ENCODE data around the gene INSYN1. TPM values are rescaled to one million over a fixed set of nuclear protein-coding genes. Genes with fewer than 3 reads are reported as not detected.

The INSYN1 gene
- total and polyA plus RNA-seq, 10 of the 15 experiments (the other 5 are each of a cell fraction or from before 2014, with no cell fraction given), result not detected

DNA sequence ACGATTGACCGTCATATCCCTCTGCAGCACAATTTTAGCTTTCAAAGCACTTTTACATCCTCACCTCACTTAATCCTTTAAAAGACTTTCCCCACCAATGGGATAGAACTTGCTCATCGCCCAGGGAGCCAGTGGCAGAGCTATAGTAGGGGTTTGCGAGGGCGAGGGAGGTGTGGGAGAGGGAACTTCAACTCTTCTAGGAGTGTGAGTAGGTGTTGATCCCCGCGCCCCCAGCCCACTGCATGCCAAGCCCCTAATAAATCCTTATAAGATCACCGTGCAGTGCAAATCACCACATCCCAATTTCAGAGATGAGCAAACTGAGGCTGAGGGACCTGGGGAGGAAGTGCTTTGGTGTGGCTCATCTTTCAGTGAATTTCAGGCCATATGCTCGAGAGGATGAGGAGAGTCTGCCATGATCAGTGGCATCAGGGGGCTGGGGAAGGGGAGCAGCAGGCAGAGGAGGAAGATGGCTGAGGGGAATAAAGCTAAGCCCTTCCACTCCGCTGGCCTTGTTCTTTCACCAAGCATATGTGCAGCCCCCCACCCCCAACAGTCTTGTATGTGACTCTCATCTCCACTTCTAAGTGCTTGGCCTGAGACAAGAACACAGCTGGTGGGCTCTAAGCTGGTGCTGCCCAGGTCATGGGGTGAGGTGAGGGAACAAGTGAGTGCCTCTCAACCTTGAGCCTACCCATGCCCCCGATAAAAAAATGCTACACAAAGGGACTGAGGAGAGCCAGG lies 5.1 kb downstream of the INSYN1 start (continued):
- TF ChIP-seq, protein P1, sequence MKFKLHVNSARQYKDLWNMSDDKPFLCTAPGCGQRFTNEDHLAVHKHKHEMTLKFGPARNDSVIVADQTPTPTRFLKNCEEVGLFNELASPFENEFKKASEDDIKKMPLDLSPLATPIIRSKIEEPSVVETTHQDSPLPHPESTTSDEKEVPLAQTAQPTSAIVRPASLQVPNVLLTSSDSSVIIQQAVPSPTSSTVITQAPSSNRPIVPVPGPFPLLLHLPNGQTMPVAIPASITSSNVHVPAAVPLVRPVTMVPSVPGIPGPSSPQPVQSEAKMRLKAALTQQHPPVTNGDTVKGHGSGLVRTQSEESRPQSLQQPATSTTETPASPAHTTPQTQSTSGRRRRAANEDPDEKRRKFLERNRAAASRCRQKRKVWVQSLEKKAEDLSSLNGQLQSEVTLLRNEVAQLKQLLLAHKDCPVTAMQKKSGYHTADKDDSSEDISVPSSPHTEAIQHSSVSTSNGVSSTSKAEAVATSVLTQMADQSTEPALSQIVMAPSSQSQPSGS (IDR thresholded peaks at IDR 0.05; ENCODE audit: low read length), result no peak

DNA sequence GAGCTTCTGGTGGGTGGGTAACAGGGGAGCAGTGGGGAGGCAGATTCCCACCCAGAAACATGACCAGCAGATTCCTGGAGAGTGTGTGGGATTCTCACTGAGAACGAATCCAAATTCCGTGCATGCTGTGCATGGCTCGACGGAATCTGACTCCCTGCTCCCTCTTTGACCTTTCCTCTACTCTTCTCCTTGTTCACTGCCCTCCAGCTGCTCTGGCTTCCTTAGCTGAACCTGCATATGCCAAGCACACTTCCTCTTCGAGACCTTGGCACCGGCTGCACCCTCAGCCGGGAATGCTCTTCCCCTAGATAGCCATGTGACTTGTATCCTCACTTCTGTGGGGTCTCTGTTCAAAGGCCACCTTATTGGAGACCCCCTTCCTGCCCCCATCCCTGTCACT lies 6.3 kb downstream of the INSYN1 start:
- no peak overlapping the region for H3K4me3 ChIP-seq
- H3K4me2 ChIP-seq (ENCODE audit: control insufficient read depth, insufficient read depth), result no peak overlapping the region
- ChIA-PET POLR2A (no interaction called here), CTCF (no interaction called here), RAD21 (ENCODE audit: unreplicated experiment) (no interaction called here), SMC1A (ENCODE audit: uncharacterized antibody, unreplicated experiment) (no interaction called here)
- H3K9ac ChIP-seq (ENCODE audit: control insufficient read depth, insufficient read depth, low read length), result no peak overlapping the region
- no peak for FAIRE-seq
- BruUV-seq (replicated peaks), result no TSS peak
- H4K20me1 ChIP-seq (ENCODE audit: control insufficient read depth, insufficient read depth), result no peaks in the 10 kb centered on the region
- no peak overlapping the region for H3K27ac ChIP-seq (ENCODE audit: control insufficient read depth, insufficient read depth)
- no peaks in the 10 kb centered on the region for H3K9me3 ChIP-seq (replicated peaks; ENCODE audit: control insufficient read depth, insufficient read depth, low read length)
- in situ Hi-C loops (cut with MboI), result no loop called here
- no peaks in the 10 kb centered on the region for H3K79me2 ChIP-seq (ENCODE audit: control insufficient read depth, insufficient read depth, low read length)
- H3K27me3 ChIP-seq (replicated peaks in 1 of 2; ENCODE audit: control insufficient read depth in 2 of 2, insufficient read depth in 2 of 2, low read length in 1 of 2), result peaks cover 0 to 9% of the 10 kb centered on the region in 2 experiments; a peak in 3 of 4 replicates
- H3K4me1 ChIP-seq (ENCODE audit: control insufficient read depth, insufficient read depth, low read length), result no peaks in the 10 kb centered on the region
- 6% methylated on average over 7 of the region's 7 CpGs for WGBS (ENCODE audit: insufficient coverage, insufficient replicate concordance, low lambda C conversion rate, missing lambda C conversion rate)
- intact Hi-C loops (cut with micrococcal nuclease; ENCODE audit: unreplicated experiment), result no loop called here
- H2AFZ ChIP-seq (ENCODE audit: control insufficient read depth, low read depth, low read length), result no peak overlapping the region
- no peak for DNase-seq (ENCODE audit: low read depth, low spot score)
- ATAC-seq, result no peak
- no peaks in the 10 kb centered on the region for H3K36me3 ChIP-seq (ENCODE audit: control insufficient read depth in 2 of 2, insufficient read depth in 2 of 2, low read length in 1 of 2)
- TF ChIP-seq NR2C2 (IDR thresholded peaks at IDR 0.05; ENCODE audit: borderline replicate concordance, control insufficient read depth, insufficient read length, low read depth), result no peak
- TF ChIP-seq CREB1 (IDR thresholded peaks at IDR 0.05; ENCODE audit: low read depth), result no peak
- TF ChIP-seq FOXK2 (IDR thresholded peaks at IDR 0.05), result no peak
- no peak for TF ChIP-seq NR2C1 (IDR thresholded peaks at IDR 0.05)
- no peak for TF ChIP-seq MYC (IDR thresholded peaks at IDR 0.05; ENCODE audit: insufficient read depth, insufficient read length, insufficient replicate concordance, low read length, severe bottlenecking)
- TF ChIP-seq, protein P2, sequence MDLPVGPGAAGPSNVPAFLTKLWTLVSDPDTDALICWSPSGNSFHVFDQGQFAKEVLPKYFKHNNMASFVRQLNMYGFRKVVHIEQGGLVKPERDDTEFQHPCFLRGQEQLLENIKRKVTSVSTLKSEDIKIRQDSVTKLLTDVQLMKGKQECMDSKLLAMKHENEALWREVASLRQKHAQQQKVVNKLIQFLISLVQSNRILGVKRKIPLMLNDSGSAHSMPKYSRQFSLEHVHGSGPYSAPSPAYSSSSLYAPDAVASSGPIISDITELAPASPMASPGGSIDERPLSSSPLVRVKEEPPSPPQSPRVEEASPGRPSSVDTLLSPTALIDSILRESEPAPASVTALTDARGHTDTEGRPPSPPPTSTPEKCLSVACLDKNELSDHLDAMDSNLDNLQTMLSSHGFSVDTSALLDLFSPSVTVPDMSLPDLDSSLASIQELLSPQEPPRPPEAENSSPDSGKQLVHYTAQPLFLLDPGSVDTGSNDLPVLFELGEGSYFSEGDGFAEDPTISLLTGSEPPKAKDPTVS (IDR thresholded peaks at IDR 0.05; ENCODE audit: low read depth, low read length), result no peak
- no peak for TF ChIP-seq EGR1 (IDR thresholded peaks at IDR 0.05; ENCODE audit: borderline replicate concordance in 1 of 2, low read depth in 2 of 2, low read length in 2 of 2)
- TF ChIP-seq BCL11A (IDR thresholded peaks at IDR 0.05; ENCODE audit: low read depth, low read length), result no peak
- no peak for TF ChIP-seq LARP7 (IDR thresholded peaks at IDR 0.05)
- TF ChIP-seq, protein P3, sequence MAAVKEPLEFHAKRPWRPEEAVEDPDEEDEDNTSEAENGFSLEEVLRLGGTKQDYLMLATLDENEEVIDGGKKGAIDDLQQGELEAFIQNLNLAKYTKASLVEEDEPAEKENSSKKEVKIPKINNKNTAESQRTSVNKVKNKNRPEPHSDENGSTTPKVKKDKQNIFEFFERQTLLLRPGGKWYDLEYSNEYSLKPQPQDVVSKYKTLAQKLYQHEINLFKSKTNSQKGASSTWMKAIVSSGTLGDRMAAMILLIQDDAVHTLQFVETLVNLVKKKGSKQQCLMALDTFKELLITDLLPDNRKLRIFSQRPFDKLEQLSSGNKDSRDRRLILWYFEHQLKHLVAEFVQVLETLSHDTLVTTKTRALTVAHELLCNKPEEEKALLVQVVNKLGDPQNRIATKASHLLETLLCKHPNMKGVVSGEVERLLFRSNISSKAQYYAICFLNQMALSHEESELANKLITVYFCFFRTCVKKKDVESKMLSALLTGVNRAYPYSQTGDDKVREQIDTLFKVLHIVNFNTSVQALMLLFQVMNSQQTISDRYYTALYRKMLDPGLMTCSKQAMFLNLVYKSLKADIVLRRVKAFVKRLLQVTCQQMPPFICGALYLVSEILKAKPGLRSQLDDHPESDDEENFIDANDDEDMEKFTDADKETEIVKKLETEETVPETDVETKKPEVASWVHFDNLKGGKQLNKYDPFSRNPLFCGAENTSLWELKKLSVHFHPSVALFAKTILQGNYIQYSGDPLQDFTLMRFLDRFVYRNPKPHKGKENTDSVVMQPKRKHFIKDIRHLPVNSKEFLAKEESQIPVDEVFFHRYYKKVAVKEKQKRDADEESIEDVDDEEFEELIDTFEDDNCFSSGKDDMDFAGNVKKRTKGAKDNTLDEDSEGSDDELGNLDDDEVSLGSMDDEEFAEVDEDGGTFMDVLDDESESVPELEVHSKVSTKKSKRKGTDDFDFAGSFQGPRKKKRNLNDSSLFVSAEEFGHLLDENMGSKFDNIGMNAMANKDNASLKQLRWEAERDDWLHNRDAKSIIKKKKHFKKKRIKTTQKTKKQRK (IDR thresholded peaks at IDR 0.05; ENCODE audit: low read depth, low read length), result no peak
- no peak for TF ChIP-seq SRF (IDR thresholded peaks at IDR 0.05; ENCODE audit: low read depth in 2 of 2, low read length in 2 of 2)
- TF ChIP-seq SMARCA5 (IDR thresholded peaks at IDR 0.05), result no peak
- no peak for TF ChIP-seq PAX5 (IDR thresholded peaks at IDR 0.05; ENCODE audit: borderline replicate concordance, low read depth, low read length)
- no peak for TF ChIP-seq CHD1 (IDR thresholded peaks at IDR 0.05; ENCODE audit: low read depth, low read length)
- TF ChIP-seq MEF2B (IDR thresholded peaks at IDR 0.05; ENCODE audit: partially characterized antibody, poor library complexity, severe bottlenecking), result no peak

Measured in GM12878 (cell line).